Activated T-cell treated with anti-CD3 and anti-CD28 coated beads, Interleukin-2, amount 50 U/mL, for 1 hour (primary cell): ENCODE data around the gene MBD3L2.
"Not testable (repeated sequence)": the region's sequence is repeated elsewhere in the genome, so short reads cannot be mapped to it uniquely, and the experiment has no call there.

Source experiments
- DNase-seq: peaks from one replicate; pipeline ENCODE4 v3.0.0-alpha.2; 2020

MBD3L2 gene

DNA sequence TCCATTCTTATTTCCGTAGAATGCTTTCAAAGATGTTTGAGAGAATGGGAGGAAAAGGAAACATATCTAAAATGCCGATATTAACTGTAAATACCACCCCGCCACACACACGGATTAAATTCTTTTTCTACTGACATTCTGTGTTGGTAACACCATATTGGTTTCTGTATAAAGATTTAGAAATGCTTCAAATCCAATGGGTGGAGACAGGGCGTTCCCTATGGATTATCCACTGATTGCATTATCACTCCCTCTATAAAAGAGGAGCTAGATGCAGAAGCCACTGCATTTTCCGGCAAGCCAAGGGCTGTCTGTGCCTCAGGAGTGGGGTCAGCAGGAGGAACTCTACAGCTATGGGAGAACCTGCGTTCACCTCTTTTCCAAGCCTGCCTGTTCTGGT, at the start of gene MBD3L2:
Gene MBD3L2 (plus strand): TSS at position 301 of the 400 bp plus-strand sequence. CDS start 53 bp downstream, at position 354.
- not testable (repeated sequence) for DNase-seq

DNA sequence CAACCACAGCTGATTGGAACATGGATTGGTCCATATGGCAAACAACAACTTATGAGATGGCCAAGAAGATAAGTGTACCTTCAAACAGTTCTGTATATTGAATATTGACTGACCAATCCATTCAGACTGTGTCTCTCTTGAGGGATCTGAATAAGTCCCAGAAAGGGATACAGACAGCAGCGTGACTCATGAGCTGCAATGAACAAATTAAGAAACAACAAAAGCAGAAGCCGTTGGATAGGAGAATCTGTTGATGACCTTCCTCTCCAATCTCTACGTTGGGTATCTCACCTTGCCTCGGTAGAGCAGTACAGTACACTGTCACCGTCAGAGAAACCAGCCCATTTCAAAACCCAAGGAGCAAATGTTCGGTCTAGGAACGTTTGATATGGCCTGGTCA, 49.2 kb upstream of the MBD3L2 start:
- no peak for DNase-seq

DNA sequence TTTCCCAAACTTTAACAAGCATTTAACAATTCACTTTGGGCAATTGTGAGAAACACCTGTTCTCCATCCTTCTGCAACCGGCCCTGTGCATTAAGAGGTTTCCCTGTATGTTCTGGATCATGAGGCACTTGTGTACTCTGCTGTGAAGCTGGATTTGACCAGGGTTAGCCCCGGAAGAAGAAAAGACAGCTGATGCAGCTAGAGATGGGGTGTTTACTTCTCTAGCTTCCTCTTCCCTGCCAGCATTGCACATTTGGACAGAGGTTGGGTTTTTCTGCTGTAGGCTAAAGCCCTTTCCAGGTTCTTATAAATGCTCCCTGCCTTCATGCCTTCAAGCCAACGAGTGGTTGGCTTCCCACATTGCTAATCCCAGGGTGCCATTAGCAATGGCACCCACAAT, 48.8 kb upstream of the MBD3L2 start:
- DNase-seq: no peak

- no peak for DNase-seq
Measured at GRCh38 chr19:7000816-7001215, 48.3 kb upstream of the MBD3L2 start.

DNA sequence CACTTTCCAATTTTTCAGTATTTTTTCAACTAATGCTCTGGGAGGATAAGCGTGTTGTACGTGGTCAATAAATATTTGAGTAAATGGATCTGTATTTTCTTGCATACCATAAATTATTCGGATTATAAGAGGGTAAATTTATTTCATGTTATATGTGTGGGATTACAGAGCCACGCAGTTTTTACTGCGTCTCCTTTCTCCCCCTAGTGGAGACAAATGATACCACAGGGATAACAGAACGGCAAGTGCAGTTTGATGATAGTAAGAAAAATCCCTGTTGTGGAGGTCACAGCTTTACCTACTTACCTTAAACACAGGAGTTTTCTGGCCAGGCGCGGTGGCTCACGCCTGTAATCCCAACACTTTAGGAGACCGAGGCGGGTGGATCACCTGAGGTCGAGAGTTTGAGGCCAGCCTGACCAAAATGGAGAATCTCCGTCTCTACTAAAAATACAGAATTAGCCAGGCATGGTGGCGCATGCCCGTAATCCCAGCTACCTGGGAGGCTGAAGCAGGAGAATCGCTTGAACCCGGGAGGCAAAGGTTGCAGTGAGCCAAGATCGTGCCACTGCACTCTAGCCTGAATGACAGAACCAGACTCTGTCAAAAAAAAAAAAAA, 44.7 kb upstream of the MBD3L2 start:
- DNase-seq: no peak

DNA sequence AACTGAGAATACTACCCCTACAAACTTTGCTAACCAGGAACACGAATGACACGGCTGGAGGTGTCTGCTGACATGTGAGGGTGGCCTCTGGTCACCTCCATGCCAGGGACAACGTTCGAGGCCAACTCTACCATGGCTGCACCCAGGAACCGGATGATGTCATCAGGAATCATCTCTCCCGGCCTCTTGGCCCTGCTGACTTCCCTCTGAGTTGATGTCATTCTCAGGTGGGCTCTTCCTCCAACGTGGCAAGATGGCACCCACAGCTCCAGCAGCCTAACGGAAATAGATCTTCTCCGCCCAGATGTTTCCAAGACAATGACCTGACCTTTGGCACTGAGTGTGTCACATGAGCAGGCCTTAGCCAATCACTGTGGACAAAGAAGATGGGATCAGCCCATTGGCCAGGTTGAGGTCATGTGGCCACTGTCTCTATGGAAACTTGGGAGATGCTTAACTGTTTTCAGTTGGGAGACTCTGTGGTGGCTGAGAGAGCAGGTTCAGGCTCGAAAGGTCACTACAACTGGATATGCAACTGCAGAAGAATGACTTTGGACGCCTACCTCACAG, 42.9 kb upstream of the MBD3L2 start:
- no peak for DNase-seq

- no peak for DNase-seq
Measured at GRCh38 chr19:7007859-7008258, 41.3 kb upstream of the MBD3L2 start.

DNA sequence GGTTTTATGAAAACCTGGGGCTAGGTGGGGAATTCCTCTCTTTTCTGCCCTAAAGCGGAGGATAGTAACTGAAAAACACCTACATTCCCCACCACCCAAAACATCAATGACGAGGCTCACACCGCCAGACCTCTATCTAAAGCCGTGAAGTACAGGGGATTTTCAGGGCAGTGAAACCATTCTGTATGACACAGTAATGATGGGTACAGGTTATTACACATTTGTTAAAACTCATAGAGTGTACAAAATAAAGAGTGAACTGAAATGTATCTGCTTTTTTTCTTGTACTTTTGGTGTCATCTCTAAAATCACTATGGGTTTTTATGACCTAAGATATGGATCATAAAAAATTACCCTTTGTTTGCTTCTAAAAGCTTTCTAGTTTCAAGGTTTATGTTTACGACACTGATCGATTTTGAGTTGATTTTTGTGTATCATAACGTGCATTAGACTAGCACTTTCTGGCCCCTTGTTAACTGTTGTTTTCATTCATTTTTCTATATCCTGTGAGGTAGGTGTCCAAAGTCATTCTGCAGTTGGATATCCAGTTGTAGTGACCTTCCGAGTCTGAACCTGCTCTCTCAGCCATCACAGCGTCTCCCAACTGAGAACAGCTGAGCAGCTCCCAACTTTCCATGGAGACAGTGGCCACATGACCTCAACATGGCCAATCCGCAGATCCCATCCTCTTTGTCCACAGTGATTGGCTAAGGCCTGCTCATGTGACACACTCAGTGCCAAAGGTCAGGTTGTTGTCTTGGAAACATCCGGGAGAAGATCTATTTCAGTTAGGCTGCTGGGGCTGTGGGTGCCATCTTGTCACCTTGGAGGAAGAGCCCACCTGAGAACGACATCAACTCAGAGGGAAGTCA, 38.2 kb upstream of the MBD3L2 start:
- DNase-seq: no peak

- no peak for DNase-seq
Measured at GRCh38 chr19:7013678-7014077, 35.4 kb upstream of the MBD3L2 start.

DNA sequence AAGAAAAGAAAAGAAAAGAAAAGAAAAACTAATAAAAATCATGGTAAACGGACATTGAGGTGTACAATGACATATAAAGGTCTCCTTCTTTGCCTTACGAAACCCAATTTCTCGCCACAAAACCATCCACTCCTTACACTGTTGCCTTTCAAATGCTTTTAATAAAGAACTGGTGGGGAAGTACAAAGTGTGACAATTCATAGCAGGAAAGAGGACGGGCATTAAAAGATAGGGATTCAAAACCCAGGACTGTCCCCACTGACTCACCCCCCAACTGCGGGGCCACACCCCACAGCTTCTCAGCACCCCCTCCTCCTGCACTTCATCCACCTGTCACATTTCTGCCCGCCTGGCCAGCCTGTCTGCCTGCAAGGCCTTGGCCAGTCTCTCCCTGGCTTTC, 30.3 kb upstream of the MBD3L2 start:
- no peak for DNase-seq

GRCh38 chr19:7021331-7021730, 27.8 kb upstream of the MBD3L2 start, which contains the start of gene MBD3L2B:
MBD3L2B (minus strand) TSS chr19:7021431; CDS start chr19:7021397, 34 bp downstream.
- not testable (repeated sequence) for DNase-seq

GRCh38 chr19:7028790-7029189, 20.3 kb upstream of the MBD3L2 start:
- not testable (repeated sequence) for DNase-seq

DNA sequence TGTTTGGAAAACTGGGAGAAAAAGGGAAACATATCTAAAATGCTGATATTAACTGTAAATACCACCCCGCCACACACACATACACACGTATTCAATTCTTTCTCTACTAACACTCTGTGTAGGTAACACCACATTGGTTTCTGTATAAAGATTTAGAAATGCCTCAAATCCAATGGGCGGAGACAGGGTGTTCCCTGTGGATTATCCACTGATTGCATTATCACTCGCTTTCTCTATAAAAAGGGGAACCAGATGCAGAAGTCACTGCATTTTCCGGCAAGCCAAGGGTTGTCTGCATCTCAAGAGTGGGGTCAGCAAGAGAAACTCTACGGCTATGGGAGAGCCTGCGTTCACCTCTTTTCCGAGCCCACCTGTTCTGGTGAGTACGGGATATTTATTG, 18.8 kb upstream of the MBD3L2 start, which contains the start of gene MBD3L5:
Gene MBD3L5 (plus strand): TSS at position 301 of the 400 bp plus-strand sequence. CDS start 34 bp downstream, at position 335.
- not testable (repeated sequence) for DNase-seq

- not testable (repeated sequence) for DNase-seq
Measured at GRCh38 chr19:7040079-7040478, 9.0 kb upstream of the MBD3L2 start, which contains the start of gene MBD3L4. MBD3L4 (minus strand) TSS chr19:7040179; CDS start chr19:7040144, 35 bp downstream.

GRCh38 chr19:7041563-7041962, 7.6 kb upstream of the MBD3L2 start:
- not testable (repeated sequence) for DNase-seq

- not testable (repeated sequence) for DNase-seq
Measured at GRCh38 chr19:7051421-7051820, 2.3 kb downstream of the MBD3L2 start.

GRCh38 chr19:7052896-7053295, 3.8 kb downstream of the MBD3L2 start:
- not testable (repeated sequence) for DNase-seq

DNA sequence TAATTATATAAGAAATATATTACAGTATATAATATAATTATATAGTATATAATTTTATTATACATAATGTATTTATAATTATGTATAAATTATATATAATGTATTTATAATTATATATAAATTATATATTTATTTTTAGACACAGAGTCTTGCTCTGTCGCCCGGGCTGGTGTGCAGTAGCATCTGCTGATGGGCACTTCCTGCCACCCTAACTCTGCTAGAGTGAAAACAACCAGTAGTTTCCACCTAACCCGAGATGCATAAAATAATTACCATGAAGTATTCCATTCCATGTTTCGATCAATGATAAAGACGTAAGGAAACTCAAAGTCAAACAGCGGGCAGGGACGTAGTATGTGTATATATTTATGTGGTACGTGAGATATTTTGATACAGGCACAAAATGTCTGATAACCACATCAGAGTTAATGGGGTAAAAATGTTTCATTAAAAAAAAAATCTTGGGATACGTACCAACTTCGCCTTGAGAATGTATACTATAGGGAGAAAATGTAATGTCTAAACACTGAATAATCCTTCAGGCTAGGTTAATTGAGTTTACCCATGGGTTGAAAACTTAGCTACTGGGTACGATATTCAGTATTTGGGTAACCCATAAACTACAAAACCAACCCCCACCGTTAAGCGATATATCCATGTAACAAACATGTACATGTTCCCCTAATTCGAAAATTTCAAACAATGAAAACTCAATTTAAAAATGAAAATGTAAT, 5.7 kb downstream of the MBD3L2 start:
- DNase-seq: not testable (repeated sequence)

DNA sequence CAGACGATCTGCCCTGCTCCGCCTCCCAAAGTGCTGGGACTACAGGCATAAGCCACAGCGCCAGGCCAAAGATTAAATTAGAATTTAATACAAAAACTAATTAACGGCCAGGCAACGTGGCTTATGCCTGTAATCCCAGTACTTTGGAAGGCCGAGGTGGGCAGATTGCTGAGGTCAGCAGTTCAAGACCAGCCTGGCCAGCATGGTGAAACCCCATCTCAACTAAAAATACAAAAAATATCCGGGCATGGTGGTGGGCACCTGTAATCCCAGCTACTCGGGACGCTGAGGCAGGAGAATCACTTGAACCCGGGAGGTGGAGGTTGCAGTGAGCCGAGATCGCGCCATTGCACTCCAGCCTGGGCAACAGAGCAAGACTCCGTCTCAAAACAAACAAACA, 6.6 kb downstream of the MBD3L2 start:
- DNase-seq: not testable (repeated sequence)

GRCh38 chr19:7056371-7056770, 7.2 kb downstream of the MBD3L2 start:
- DNase-seq: not testable (repeated sequence)

DNA sequence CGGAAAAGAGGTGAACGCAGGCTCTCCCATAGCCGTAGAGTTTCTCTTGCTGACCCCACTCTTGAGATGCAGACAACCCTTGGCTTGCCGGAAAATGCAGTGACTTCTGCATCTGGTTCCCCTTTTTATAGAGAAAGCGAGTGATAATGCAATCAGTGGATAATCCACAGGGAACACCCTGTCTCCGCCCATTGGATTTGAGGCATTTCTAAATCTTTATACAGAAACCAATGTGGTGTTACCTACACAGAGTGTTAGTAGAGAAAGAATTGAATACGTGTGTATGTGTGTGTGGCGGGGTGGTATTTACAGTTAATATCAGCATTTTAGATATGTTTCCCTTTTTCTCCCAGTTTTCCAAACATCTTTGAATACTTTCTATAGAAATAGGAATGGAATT, 9.5 kb downstream of the MBD3L2 start, which contains the start of gene MBD3L3:
Gene MBD3L3 (minus strand): TSS at position 101 of the 400 bp plus-strand sequence. CDS start 71 bp downstream, at position 30.
- not testable (repeated sequence) for DNase-seq

DNA sequence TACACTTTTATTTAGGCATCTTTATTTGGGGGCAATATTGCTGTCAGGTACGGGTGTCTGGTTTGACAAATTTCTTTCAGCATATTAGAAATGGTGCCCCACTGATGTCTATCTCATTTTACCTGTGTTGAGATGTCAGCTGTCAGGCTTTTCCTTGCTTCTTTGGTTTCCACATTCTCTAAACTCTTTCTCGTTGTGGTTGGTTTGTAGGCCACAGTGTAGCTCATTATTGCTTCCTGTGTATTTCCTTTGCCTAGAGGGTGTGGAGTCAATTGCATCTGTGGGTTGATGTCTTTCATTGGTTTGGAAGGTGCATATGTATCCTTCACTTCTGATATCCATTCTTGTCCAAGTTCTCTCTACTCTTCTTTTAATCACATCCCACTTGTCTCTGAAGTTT, 10.9 kb downstream of the MBD3L2 start:
- not testable (repeated sequence) for DNase-seq
